GM12864 (cell line): ENCODE results near the gene WDFY2.

ENCODE experiments used
- DNase-seq: peaks from one replicate; pipeline ENCODE4 v3.0.0-alpha.2; 2011; ENCODE audit warnings: low read depth
- H3K4me3 ChIP-seq: 2 replicates; pipeline ENCODE4 v1.5.1; 2011; ENCODE audit warnings: mild to moderate bottlenecking, low read depth, low read length, control low read depth
- TF ChIP-seq, protein P1 (sequence below): IDR thresholded peaks from 2 replicates; pipeline ENCODE4 v1.5.1; 2011; ENCODE audit warnings: low read depth, mild to moderate bottlenecking, moderate library complexity, low read length, control low read depth, inconsistent platforms; ENCODE audit errors: missing control alignments

WDFY2 gene

DNA sequence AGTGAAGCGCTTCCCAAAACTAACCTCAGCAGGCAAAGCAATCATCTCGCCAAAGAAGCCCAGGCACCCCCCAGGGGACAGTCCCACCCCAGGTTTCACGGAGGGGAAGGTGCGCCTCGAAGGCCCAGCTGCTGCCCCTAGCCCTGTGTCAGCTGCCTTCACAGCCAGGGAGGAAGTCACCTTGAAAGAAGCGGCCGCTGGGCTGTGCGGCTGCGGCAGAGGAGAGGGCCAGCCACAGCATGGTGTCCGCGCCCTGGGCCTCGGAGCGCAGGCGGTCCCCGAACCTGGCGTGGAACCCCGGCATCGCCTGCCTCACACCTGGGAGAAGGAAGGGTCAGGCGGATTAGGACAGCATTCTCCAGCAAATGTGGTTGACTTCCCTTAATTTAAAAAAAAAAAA, 184.7 kb downstream of the WDFY2 start:
- DNase-seq: no peak
- H3K4me3 ChIP-seq: no peak overlapping the region
- TF ChIP-seq, protein P1, sequence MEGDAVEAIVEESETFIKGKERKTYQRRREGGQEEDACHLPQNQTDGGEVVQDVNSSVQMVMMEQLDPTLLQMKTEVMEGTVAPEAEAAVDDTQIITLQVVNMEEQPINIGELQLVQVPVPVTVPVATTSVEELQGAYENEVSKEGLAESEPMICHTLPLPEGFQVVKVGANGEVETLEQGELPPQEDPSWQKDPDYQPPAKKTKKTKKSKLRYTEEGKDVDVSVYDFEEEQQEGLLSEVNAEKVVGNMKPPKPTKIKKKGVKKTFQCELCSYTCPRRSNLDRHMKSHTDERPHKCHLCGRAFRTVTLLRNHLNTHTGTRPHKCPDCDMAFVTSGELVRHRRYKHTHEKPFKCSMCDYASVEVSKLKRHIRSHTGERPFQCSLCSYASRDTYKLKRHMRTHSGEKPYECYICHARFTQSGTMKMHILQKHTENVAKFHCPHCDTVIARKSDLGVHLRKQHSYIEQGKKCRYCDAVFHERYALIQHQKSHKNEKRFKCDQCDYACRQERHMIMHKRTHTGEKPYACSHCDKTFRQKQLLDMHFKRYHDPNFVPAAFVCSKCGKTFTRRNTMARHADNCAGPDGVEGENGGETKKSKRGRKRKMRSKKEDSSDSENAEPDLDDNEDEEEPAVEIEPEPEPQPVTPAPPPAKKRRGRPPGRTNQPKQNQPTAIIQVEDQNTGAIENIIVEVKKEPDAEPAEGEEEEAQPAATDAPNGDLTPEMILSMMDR: no peak

DNA sequence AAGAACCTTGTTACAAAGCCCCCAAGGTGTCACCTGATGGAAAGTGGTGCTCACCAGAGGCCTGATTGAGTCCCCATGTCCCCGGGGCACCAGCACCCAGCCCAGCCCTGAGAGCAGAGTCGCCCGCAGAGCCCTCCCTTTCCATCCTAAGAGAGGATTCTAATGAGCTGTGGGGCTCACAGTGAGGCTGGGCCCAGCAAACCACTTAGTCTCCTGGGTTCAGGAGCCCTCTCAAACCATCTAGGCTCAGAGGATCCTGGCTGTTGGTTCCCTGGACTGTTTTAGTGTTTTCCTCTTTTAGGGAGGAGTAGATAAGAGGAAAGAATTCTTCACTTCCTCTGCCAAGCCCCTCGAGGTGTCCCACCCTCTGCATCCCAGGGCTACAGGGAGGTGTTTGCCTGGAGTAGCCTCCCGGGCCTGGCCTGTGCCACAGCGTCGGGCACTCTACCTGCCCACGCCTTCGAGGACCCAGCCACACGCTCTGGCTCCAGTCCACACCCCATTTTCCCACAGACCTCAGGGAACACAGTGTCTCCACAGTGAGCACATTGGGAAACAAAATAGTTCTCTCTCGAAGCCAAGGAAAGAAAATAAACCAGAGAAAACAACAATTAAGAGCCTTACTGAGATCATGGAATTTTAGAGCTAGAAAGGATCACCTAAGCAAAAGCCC, 185.3 kb downstream of the WDFY2 start:
- DNase-seq: no peak
- no peak overlapping the region for H3K4me3 ChIP-seq
- TF ChIP-seq, protein P1: no peak

DNA sequence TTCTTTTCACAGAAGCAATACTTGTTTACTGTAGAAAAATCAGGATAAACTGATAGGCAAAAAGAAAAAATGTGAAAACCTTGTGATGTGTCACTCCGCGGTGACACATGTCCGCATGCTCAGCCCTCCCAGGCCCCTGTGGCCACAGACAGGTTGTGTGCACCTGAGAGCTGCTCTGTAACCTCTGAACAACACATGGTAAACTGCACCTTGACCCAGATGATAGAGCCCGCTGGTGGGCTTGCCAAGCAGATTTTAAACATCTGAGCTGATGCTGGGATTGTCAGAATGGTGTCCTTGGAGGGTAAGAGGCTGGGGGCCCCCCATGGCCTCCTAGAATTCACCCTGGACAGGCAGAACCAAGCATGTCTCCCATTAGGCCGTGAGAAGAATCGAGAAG, 185.9 kb downstream of the WDFY2 start:
- no peak for DNase-seq
- no peak overlapping the region for H3K4me3 ChIP-seq
- TF ChIP-seq, protein P1: no peak

DNA sequence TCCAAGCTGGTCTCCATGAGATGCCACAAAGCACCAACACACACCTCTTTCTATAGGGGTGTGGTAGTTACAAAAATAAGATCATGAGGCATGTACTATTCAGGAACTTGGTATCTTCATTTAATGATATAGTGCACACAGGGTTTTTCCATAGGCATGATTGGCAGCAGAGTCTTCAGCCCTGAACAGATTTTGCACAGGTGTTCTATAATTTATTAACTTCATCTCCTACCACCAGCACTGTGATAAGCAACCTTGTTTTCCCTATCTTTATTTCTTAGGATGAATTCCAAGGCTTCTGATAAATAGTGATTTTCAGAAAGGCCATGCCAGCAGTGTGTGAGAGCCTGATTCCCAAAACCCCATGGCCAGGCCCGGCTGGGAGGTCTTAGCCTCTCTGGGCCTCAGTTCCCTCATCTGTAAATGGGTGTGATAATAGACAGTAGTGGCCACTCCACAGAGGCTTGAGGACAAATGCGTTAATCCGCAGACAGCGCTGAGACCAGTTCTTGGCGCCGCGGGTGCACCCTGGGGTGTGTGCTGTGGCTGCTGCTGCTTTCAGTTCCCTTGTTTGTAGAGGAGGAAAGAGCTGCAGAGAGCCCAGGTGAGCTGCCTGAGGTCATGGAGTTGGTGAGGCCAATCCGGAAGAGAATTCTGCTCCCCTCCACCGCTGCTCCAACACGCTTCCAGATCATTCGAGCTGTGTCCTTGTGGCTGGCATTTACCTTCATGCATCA, 186.6 kb downstream of the WDFY2 start:
- no peak for DNase-seq
- TF ChIP-seq, protein P1: no peak
- no peak overlapping the region for H3K4me3 ChIP-seq

DNA sequence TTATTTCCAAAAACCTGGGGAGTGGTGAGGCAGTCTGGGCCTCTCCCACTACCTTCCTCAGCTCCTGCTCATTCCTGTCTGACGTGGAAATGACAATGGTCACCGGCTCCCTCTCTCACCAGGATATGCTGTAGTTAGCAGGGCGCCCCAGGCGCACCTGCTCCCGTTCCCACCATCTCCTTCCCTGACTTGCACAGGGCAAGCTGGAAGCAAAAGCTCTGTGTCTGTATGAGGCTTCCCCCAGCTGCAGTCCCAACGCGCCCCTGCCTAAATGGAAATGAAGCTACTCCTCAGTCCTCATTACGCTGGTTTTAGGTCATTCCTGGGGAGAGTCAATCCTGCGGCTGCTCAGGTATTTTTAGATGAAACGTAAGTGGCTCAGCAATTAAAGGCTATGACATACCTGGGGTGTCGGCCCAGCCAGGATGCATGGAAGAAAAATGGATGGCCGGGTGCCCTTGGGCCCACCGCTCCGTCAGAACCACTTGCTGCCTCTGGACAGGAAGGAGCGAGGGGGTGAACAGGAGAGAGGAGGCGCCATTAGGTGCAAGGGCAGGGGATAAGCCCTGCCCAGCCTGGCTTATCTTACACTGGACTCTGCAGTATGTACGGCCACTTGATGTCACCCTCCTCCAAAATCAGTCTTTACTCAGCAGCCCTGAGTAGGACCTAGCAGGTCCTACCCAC, 187.3 kb downstream of the WDFY2 start:
- no peak overlapping the region for H3K4me3 ChIP-seq
- TF ChIP-seq, protein P1: no peak
- no peak for DNase-seq

DNA sequence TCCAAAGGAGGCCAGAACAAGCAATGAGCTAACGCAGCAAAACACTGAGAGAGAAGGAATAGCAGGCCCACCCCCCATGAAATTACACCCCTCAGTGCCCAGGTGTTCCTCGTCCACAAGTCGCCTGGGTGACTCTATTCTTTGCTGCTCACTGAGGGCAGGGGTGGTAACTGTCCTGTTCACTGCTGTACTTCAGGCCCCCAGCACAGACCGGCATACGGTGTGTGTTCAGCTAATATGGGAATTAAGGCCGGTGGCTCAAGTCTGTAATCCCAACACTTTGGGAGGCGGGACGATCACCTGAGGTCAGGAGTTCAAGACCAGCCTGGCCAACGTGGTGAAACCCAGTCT, 187.8 kb downstream of the WDFY2 start:
- no peak overlapping the region for H3K4me3 ChIP-seq
- TF ChIP-seq, protein P1: no peak
- DNase-seq: no peak
